ENCODE measurements around the gene KLK10. TPM values are rescaled to one million over a fixed set of nuclear protein-coding genes. Genes with fewer than 3 reads are reported as not detected.

KLK10 gene
- total and polyA plus RNA-seq, 8 donors: 0.35 to 3.4 (median 0.91) TPM

- no peak for TF ChIP-seq CTCF (IDR thresholded peaks at IDR 0.05)
- Histone ChIP-seq H3K4me1 (no peaks in the 10 kb centered on the region), H3K9me3 (no peaks in the 10 kb centered on the region), H3K27ac (no peak within 1 kb of the TSS), H3K27me3 (peaks cover 0 to 54% of the 10 kb centered on the region in 2 donors), H3K4me3 (no peak within 1 kb of the TSS), H3K36me3 (no peaks in the 10 kb centered on the region)
- ATAC-seq (no peak), DNase-seq (no peak)
- intact Hi-C loops (cut with DNase I): no loop called here
Measured at GRCh38 chr19:50983625-50984292, 35.8 kb downstream of the KLK10 start, which contains the start of gene KLK7. Gene KLK7, minus strand, starts transcription at chr19:50983917. Its CDS starts 1,518 bp downstream, at chr19:50982399.

- no peak for TF ChIP-seq CTCF (IDR thresholded peaks at IDR 0.05)
- H3K4me1 ChIP-seq: no peaks in the 10 kb centered on the region
- H3K27ac ChIP-seq: no peak overlapping the region
- no peak overlapping the region for H3K4me3 ChIP-seq
- peaks cover 0 to 59% of the 10 kb centered on the region in 2 donors for H3K27me3 ChIP-seq
- ATAC-seq: no peak
- intact Hi-C loops (cut with DNase I): no loop called here
- no peaks in the 10 kb centered on the region for H3K36me3 ChIP-seq
- no peak for DNase-seq
- H3K9me3 ChIP-seq: no peaks in the 10 kb centered on the region
Measured at GRCh38 chr19:50982186-50982585, 37.3 kb downstream of the KLK10 start.

DNA sequence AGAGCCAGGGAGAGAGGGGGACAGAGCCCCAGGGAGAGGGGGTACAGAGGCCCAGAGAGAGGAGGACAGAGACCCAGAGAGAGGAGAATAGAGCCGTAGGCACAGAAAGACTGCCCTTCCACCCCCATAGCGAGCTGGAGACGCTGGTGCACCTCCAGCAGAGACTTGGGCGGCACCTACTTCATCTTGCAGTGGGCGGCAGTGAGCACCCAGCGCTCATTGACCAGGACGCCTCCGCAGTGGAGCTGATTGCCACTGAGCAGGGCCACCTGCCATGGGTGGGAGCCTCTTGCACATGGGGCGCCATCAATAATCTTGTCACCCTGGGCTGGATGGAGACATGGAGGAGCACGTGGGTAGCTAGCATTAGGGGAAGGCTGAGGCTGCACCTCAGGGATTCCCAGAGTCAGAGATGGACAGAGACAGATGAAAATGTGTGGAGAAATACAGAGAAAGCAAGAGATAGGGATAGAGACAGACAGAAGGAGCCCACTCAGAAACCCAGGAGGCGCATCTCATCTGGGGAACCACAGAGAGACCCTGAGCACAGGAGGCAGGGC, 37.8 kb downstream of the KLK10 start:
- Histone ChIP-seq H3K36me3 (no peaks in the 10 kb centered on the region), H3K4me1 (no peaks in the 10 kb centered on the region), H3K27ac (no peak overlapping the region), H3K27me3 (peaks cover 0 to 57% of the 10 kb centered on the region in 2 donors), H3K4me3 (no peak overlapping the region), H3K9me3 (no peaks in the 10 kb centered on the region)
- ATAC-seq (no peak), DNase-seq (no peak)
- TF ChIP-seq CTCF (IDR thresholded peaks at IDR 0.05): no peak
- intact Hi-C loops (cut with DNase I): no loop called here

DNA sequence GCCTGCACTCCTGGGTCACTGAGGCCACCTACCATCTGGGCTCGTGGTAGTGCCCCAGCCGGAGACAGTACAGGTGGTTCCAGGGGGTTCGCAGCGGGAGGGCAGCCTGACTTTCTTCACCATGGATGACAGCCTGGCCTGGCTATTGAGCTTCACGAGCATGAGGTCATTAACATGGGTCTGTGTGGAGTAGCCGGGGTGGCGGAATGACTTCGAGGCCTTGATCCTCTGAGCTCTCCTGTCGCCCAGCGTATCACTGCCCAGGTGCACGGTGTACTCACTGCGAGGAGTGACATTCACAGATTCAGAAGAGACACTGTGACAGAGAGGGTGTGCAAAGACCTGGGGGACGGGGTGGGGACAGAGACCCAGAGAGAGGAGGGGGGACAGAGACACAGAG, 39.3 kb downstream of the KLK10 start:
- TF ChIP-seq CTCF (IDR thresholded peaks at IDR 0.05): no peak
- DNase-seq: no peak

DNA sequence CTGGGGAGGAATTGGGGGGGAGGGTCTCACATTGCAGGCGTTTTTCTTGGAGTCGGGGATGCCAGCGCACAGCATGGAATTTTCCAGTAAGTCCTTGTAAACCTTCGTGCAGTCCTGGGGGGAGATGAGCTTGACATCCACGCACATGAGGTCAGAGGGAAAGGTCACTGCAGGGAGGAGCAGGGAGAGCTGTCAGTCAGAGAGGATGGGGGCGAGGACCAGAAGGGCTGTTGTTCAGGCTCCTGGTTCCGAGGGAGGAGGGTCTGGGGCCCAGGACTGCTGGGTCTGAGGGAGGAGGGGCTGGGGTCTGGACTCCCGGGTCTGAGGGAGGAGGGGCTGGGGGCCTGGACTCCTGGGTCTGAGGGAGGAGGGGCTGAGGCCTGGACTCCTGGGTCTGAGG, 39.8 kb downstream of the KLK10 start:
- DNase-seq (no peak), ATAC-seq (no peak)
- intact Hi-C loops (cut with DNase I): no loop called here
- Histone ChIP-seq H3K9me3 (no peaks in the 10 kb centered on the region), H3K4me1 (no peaks in the 10 kb centered on the region), H3K27me3 (peaks cover 0 to 57% of the 10 kb centered on the region in 2 donors), H3K27ac (no peak overlapping the region), H3K4me3 (no peak overlapping the region), H3K36me3 (no peaks in the 10 kb centered on the region)
- no peak for TF ChIP-seq CTCF (IDR thresholded peaks at IDR 0.05)

More for the DNA sequence above, 39.3 kb downstream of the KLK10 start:
- Histone ChIP-seq H3K27ac (no peak overlapping the region), H3K9me3 (no peaks in the 10 kb centered on the region), H3K27me3 (peaks cover 0 to 58% of the 10 kb centered on the region in 2 donors), H3K4me3 (no peak overlapping the region), H3K36me3 (no peaks in the 10 kb centered on the region), H3K4me1 (no peaks in the 10 kb centered on the region)
- ATAC-seq: no peak
- intact Hi-C loops (cut with DNase I): no loop called here
